HG02943 (cell line): ENCODE results near the gene TMEM158.

Experiments
- ATAC-seq: cut with Tn5 transposase; IDR thresholded peaks from one replicate; pipeline ENCODE4 v1.9.1; 2021; ENCODE audit warnings: mild to moderate bottlenecking, low read depth, moderate library complexity; ENCODE audit not compliant: unreplicated experiment

The TMEM158 gene

DNA sequence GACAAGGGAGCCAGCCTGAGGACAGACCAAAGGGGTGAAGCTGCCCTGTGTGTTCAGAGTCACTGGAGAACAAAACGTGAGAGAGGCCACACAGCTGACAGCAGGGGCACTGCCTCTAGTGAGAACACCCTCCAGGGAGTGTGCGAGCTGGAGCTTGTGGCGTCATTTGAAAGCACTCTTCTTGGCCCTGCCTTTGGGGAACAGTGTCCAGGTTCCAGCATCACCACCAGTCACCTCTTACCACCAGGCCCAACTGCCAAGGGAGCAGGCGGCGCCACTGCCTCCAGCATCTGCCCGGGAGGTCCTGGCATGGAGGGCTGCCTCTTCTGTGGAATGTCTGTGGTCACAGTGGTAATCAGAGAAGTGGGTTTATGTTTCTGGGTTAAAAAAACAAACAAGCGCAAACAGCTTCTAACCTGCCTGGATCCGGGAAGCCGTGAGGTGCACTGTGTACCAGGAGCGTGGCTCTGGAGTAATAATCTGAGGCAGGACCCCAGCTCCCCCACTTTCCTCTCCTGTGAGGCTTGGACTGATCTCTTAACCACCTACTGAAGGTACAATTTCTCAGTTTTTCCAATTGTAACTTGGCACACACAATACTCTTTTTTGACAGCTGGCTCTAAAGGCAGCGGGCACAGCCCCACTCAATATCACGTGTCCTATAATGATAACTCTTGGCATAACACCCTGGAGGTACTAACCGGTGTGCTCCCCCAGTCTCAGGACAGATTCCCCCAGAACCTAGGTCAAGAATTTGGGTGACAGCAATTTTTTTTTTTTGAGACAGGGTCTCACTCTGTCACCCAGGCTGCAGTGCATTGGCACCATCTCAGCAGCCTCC is 47.7 kb downstream of the TMEM158 start:
- no peak for ATAC-seq

DNA sequence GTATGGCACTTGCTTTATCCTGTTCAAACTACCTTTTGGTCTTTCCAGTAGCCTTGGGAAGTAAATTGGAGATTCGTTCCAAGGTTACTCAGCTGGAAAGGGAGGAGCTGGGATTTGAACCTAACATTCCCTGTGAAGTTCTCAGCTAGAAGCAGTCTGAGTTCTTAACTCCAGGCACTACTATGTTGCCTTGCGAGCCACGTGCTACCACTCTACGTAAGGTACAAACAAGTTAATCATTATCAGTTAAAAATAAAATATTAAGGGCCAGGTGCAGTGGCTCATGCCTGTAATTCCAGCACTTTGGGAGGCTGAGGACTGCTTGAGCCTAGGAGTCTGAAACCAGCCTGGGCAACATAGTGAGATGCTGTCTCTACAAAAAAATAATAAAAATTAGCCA is 49.2 kb downstream of the TMEM158 start:
- ATAC-seq, result no peak
